ENCODE data around the gene RDH5.

DNA sequence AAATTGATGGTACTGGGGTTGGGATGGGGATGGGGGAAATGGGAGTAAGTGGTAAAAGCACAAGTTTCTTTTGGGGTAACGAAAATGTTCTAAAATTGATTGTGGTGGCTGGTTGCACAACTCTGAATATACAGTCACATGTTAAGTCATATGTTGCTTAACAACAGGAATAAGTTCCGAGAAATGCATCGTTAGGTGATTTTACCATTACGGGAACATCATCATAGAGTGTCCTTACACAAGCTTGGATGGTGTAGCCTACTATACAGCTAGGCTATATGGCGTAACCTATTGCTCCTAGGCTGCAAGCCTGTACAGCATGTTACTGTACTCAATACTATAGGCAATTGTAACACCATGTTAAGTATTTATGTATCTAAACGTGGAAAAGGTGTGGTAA, 43.5 kb upstream of the RDH5 start:
- TF ChIP-seq, protein P1, sequence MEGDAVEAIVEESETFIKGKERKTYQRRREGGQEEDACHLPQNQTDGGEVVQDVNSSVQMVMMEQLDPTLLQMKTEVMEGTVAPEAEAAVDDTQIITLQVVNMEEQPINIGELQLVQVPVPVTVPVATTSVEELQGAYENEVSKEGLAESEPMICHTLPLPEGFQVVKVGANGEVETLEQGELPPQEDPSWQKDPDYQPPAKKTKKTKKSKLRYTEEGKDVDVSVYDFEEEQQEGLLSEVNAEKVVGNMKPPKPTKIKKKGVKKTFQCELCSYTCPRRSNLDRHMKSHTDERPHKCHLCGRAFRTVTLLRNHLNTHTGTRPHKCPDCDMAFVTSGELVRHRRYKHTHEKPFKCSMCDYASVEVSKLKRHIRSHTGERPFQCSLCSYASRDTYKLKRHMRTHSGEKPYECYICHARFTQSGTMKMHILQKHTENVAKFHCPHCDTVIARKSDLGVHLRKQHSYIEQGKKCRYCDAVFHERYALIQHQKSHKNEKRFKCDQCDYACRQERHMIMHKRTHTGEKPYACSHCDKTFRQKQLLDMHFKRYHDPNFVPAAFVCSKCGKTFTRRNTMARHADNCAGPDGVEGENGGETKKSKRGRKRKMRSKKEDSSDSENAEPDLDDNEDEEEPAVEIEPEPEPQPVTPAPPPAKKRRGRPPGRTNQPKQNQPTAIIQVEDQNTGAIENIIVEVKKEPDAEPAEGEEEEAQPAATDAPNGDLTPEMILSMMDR (IDR thresholded peaks at IDR 0.05; ENCODE audit: low read depth, low read length, poor library complexity, severe bottlenecking) = no peak
- no peak for TF ChIP-seq EZH2phosphoT487 (IDR thresholded peaks at IDR 0.05; ENCODE audit: borderline replicate concordance, low read length)

Measured in DOHH2 (cell line).